T-cell (primary cell): ENCODE results near the gene MPEG1. TPM values are rescaled to one million over a fixed set of nuclear protein-coding genes. Genes with fewer than 3 reads are reported as not detected.

ENCODE experiments used
- ATAC-seq, 4 experiments: fragments of 200-7000 bp in 3 of 4; fragments of 150-1000 bp in 1 of 4; cut with Tn5 transposase; replicated peaks in 1 of 4; 1 replicate in 3 of 4; 2 replicates in 1 of 4; pipeline ENCODE4 v1.10.0; 2021; ENCODE audit warnings: moderate library complexity in 3 of 4, mild to moderate bottlenecking in 2 of 4, moderate number of reproducible peaks in 1 of 4
- CTCF ChIA-PET, 2 donors: fragments of 300-600 bp; sonication (Branson Sonifier 250); formaldehyde crosslinking; loops; one replicate each; lab custom pipeline; 2022; ENCODE audit warnings: antibody characterized with exemption in 2 of 2; lab: Charles Lee
- POLR2A ChIA-PET, 2 donors: fragments of 300-600 bp; sonication (Branson Sonifier 250); formaldehyde crosslinking; loops; one replicate each; lab custom pipeline; 2022; ENCODE audit warnings: antibody characterized with exemption in 2 of 2; lab: Charles Lee
- DNase-seq, 35 experiments: peaks; one replicate each; pipeline versions ENCODE4 v3.0.0 to v3.0.0-alpha.2; 2013 to 2023
- H3K27ac ChIP-seq: one replicate; pipeline ENCODE4 v1.5.1; 2013; ENCODE audit warnings: low read length
- H3K27me3 ChIP-seq, 2 experiments: replicated peaks in 1 of 2; 1 replicate in 1 of 2; 2 replicates in 1 of 2; pipeline versions ENCODE4 v1.6.1 to v1.7.0; 2013; ENCODE audit warnings: low read length in 1 of 2, mixed read lengths in 1 of 2; ENCODE audit not compliant: control insufficient read depth in 2 of 2, insufficient read depth in 2 of 2; ENCODE audit errors: extremely low read depth in 1 of 2
- H3K36me3 ChIP-seq, 2 donors: 1 replicate in 1 of 2; 2 replicates in 1 of 2; pipeline versions ENCODE4 v1.6.1 to v1.7.0; 2013; ENCODE audit warnings: low read length in 1 of 2; ENCODE audit not compliant: control insufficient read depth in 2 of 2, insufficient read depth in 1 of 2; ENCODE audit errors: extremely low read depth in 1 of 2
- H3K4me1 ChIP-seq, 2 experiments: 1 replicate in 1 of 2; 2 replicates in 1 of 2; pipeline versions ENCODE4 v1.6.1 to v1.7.0; 2013; ENCODE audit warnings: low read length in 2 of 2, mixed read lengths in 1 of 2; ENCODE audit not compliant: insufficient read depth in 2 of 2, control insufficient read depth in 1 of 2; ENCODE audit errors: extremely low read depth in 1 of 2
- H3K4me3 ChIP-seq, 2 donors: 1 replicate in 1 of 2; 2 replicates in 1 of 2; pipeline versions ENCODE4 v1.5.1 to v1.7.0; 2013; ENCODE audit warnings: mild to moderate bottlenecking in 2 of 2, low read length in 1 of 2, moderate library complexity in 1 of 2; ENCODE audit not compliant: control insufficient read depth in 1 of 2; ENCODE audit errors: extremely low read depth in 1 of 2
- H3K9me3 ChIP-seq: 2 replicates; pipeline ENCODE4 v1.7.0; 2013
- H3K27ac Mint-ChIP-seq, 2 donors: one replicate each; pipeline ENCODE4 v1.8.0; 2020 to 2021; ENCODE audit warnings: mild to moderate bottlenecking in 2 of 2, mixed read lengths in 2 of 2
- H3K27me3 Mint-ChIP-seq, 2 donors: one replicate each; pipeline ENCODE4 v1.8.0; 2021 to 2022; ENCODE audit warnings: mixed read lengths in 2 of 2
- H3K36me3 Mint-ChIP-seq: one replicate; pipeline ENCODE4 v1.8.0; 2021; ENCODE audit warnings: mixed read lengths
- H3K4me1 Mint-ChIP-seq, 3 donors: one replicate each; pipeline ENCODE4 v1.8.0; 2020 to 2022; ENCODE audit warnings: mixed read lengths in 3 of 3, mild to moderate bottlenecking in 1 of 3
- H3K4me3 Mint-ChIP-seq, 3 donors: one replicate each; pipeline ENCODE4 v1.8.0; 2020 to 2022; ENCODE audit warnings: mild to moderate bottlenecking in 3 of 3, mixed read lengths in 3 of 3, moderate library complexity in 3 of 3
- H3K9me3 Mint-ChIP-seq, 3 donors: one replicate each; pipeline ENCODE4 v1.8.0; 2020 to 2022; ENCODE audit warnings: mixed read lengths in 3 of 3
- WGBS: methylation state at CpG from one replicate; pipeline ENCODE4 v1.1.5; 2013; ENCODE audit warnings: missing lambda C conversion rate; ENCODE audit not compliant: insufficient coverage; 5-methylcytosine and 5-hydroxymethylcytosine counted together
- total RNA-seq, 35 experiments: library from RNA in 6 of 35; stranded (reverse) in 6 of 35; fragments of 120-200 nt in 1 of 35; gene quantifications; one replicate each; pipeline versions ENCODE4 v1.2.1 to v1.2.4 and lab custom pipeline; 2013 to 2026

MPEG1 gene
- total RNA-seq, 5 donors from 2014 or later (not counting 1 experiment from before 2014, with no cell fraction given): 0.93 to 3.0 (median 1.4) TPM

- no peak overlapping the region for H3K27ac Mint-ChIP-seq
- ATAC-seq: no peak
- Histone ChIP-seq H3K4me3 (no peak overlapping the region), H3K36me3 (no peaks in the 10 kb centered on the region), H3K27me3 (no peaks in the 10 kb centered on the region), H3K4me1 (no peaks in the 10 kb centered on the region), H3K27ac (no peak overlapping the region), H3K9me3 (no peaks in the 10 kb centered on the region)
- H3K27me3 Mint-ChIP-seq: peaks cover 0 to 1% of the 10 kb centered on the region in 2 donors
- H3K4me1 Mint-ChIP-seq: no peaks in the 10 kb centered on the region
- no peak overlapping the region for H3K4me3 Mint-ChIP-seq
- DNase-seq: no peak
- H3K9me3 Mint-ChIP-seq: peaks cover 10 to 30% (median 21%) of the 10 kb centered on the region in 3 donors
- CTCF ChIA-PET: no interaction called here
- POLR2A ChIA-PET: no interaction called here
- H3K36me3 Mint-ChIP-seq: no peaks in the 10 kb centered on the region
Measured at GRCh38 chr11:59240322-59240721, 27.6 kb upstream of the MPEG1 start.

GRCh38 chr11:59226396-59226795 is 13.7 kb upstream of the MPEG1 start:
- ATAC-seq (no peak), DNase-seq (no peak)
- Histone ChIP-seq H3K9me3 (no peaks in the 10 kb centered on the region), H3K27ac (no peak overlapping the region), H3K4me3 (no peak overlapping the region), H3K27me3 (no peaks in the 10 kb centered on the region), H3K4me1 (no peaks in the 10 kb centered on the region), H3K36me3 (no peaks in the 10 kb centered on the region)
- Mint-ChIP-seq H3K27ac (no peak overlapping the region), H3K4me3 (no peak overlapping the region), H3K4me1 (peaks cover 0 to 14% (median 5%) of the 10 kb centered on the region in 3 donors), H3K27me3 (peaks cover 0 to 5% of the 10 kb centered on the region in 2 donors), H3K36me3 (no peaks in the 10 kb centered on the region), H3K9me3 (peaks cover 0 to 5% (median 3%) of the 10 kb centered on the region in 3 donors)
- POLR2A ChIA-PET: no interaction called here
- WGBS: no CpG with 5 or more reads among the region's 2 CpGs
- CTCF ChIA-PET: no interaction called here

GRCh38 chr11:59225017-59225416 is 12.3 kb upstream of the MPEG1 start:
- H3K4me3 Mint-ChIP-seq: no peak overlapping the region
- no peaks in the 10 kb centered on the region for H3K27me3 Mint-ChIP-seq
- H3K9me3 Mint-ChIP-seq: no peaks in the 10 kb centered on the region
- Histone ChIP-seq H3K4me1 (no peaks in the 10 kb centered on the region), H3K27me3 (no peaks in the 10 kb centered on the region), H3K36me3 (no peaks in the 10 kb centered on the region), H3K4me3 (no peak overlapping the region), H3K9me3 (no peaks in the 10 kb centered on the region), H3K27ac (no peak overlapping the region)
- DNase-seq (no peak), ATAC-seq (no peak)
- no peaks in the 10 kb centered on the region for H3K36me3 Mint-ChIP-seq
- peaks cover 0 to 14% (median 5%) of the 10 kb centered on the region in 3 donors for H3K4me1 Mint-ChIP-seq
- ChIA-PET CTCF (interaction anchor here in 1 of 2 donors (0.6 kb wide), 1 partner anchor 12 kb away, joined by 3 read pairs; the partner anchor contains the start of gene MPEG1), POLR2A (no interaction called here)
- whole genome bisulfite sequencing: 50% methylated on average over 1 of the region's 1 CpG
- no peak overlapping the region for H3K27ac Mint-ChIP-seq

GRCh38 chr11:59224351-59224928 is 11.7 kb upstream of the MPEG1 start:
- no peaks in the 10 kb centered on the region for H3K9me3 Mint-ChIP-seq
- H3K27ac ChIP-seq: no peak overlapping the region
- no peaks in the 10 kb centered on the region for H3K36me3 Mint-ChIP-seq
- ATAC-seq: no peak
- H3K4me3 ChIP-seq: no peak overlapping the region
- no peaks in the 10 kb centered on the region for H3K36me3 ChIP-seq
- no peaks in the 10 kb centered on the region for H3K27me3 ChIP-seq
- WGBS: 71% methylated on average over 2 of the region's 4 CpGs
- ChIA-PET POLR2A (no interaction called here), CTCF (interaction anchor here in 1 of 2 donors (0.6 kb wide), 1 partner anchor 12 kb away, joined by 3 read pairs; the partner anchor contains the start of gene MPEG1)
- peaks cover 0 to 14% (median 5%) of the 10 kb centered on the region in 3 donors for H3K4me1 Mint-ChIP-seq
- H3K27ac Mint-ChIP-seq: peak overlapping the region in 1 of 2 donors; percentile 24
- no peaks in the 10 kb centered on the region for H3K9me3 ChIP-seq
- no peak overlapping the region for H3K4me3 Mint-ChIP-seq
- no peak for DNase-seq
- no peaks in the 10 kb centered on the region for H3K27me3 Mint-ChIP-seq
- no peaks in the 10 kb centered on the region for H3K4me1 ChIP-seq

GRCh38 chr11:59223611-59224010 is 10.9 kb upstream of the MPEG1 start:
- H3K27ac ChIP-seq: no peak overlapping the region
- ATAC-seq (no peak), DNase-seq (no peak)
- no peaks in the 10 kb centered on the region for H3K36me3 ChIP-seq
- no peaks in the 10 kb centered on the region for H3K27me3 Mint-ChIP-seq
- H3K27ac Mint-ChIP-seq: no peak overlapping the region
- H3K27me3 ChIP-seq: no peaks in the 10 kb centered on the region
- H3K36me3 Mint-ChIP-seq: no peaks in the 10 kb centered on the region
- H3K4me1 Mint-ChIP-seq: peaks cover 0 to 14% (median 5%) of the 10 kb centered on the region in 3 donors
- ChIA-PET POLR2A (no interaction called here), CTCF (no interaction called here)
- no peaks in the 10 kb centered on the region for H3K9me3 Mint-ChIP-seq
- no peak overlapping the region for H3K4me3 Mint-ChIP-seq
- no peak overlapping the region for H3K4me3 ChIP-seq
- H3K4me1 ChIP-seq: no peaks in the 10 kb centered on the region
- WGBS: 80% methylated on average over 1 of the region's 2 CpGs
- no peaks in the 10 kb centered on the region for H3K9me3 ChIP-seq

- Mint-ChIP-seq H3K4me1 (peaks cover 0 to 14% (median 5%) of the 10 kb centered on the region in 3 donors), H3K36me3 (no peaks in the 10 kb centered on the region), H3K27ac (no peak overlapping the region), H3K9me3 (no peaks in the 10 kb centered on the region), H3K27me3 (no peaks in the 10 kb centered on the region), H3K4me3 (no peak overlapping the region)
- no peak overlapping the region for H3K27ac ChIP-seq
- no peak overlapping the region for H3K4me3 ChIP-seq
- 80% methylated on average over 1 of the region's 1 CpG for WGBS
- ChIA-PET POLR2A (no interaction called here), CTCF (no interaction called here)
- DNase-seq: no peak
- no peaks in the 10 kb centered on the region for H3K36me3 ChIP-seq
- no peaks in the 10 kb centered on the region for H3K4me1 ChIP-seq
- no peaks in the 10 kb centered on the region for H3K9me3 ChIP-seq
- no peaks in the 10 kb centered on the region for H3K27me3 ChIP-seq
- ATAC-seq: no peak
Measured at GRCh38 chr11:59223177-59223576, 10.4 kb upstream of the MPEG1 start.
